Right lobe of liver (tissue), 4 donors: Measurements from ENCODE around the gene PPP1R36.
"Not testable (repeated sequence)": the region's sequence is repeated elsewhere in the genome, so short reads cannot be mapped to it uniquely, and the experiment has no call there.

Experiments used
- CTCF ChIP-seq, 4 donors: fragments of 200-600 bp in 3 of 4; fragments of 450-650 bp in 1 of 4; IDR thresholded peaks; one replicate each; pipeline versions ENCODE4 v1.5.1 to v1.8.0; 2016 to 2022; ENCODE audit warnings: antibody characterized with exemption in 4 of 4, mild to moderate bottlenecking in 2 of 4
- POLR2A ChIP-seq: fragments of 450-650 bp; IDR thresholded peaks from one replicate; pipeline ENCODE4 v1.6.1; 2017; ENCODE audit warnings: antibody characterized with exemption, mild to moderate bottlenecking
- donor health status: DM: no; HTN: no; CAD: no.
- donor health status: DM: no; HTN: no; CAD: no.
- donor health status: DM: no; HTN: yes; CAD: no.

- not testable (repeated sequence) for TF ChIP-seq CTCF (IDR thresholded peaks at IDR 0.05); POLR2A
Observed at GRCh38 chr14:64558216-64558615, 8.5 kb downstream of the PPP1R36 start.
